K562 (cell line): Measurements from ENCODE around the gene BRD4. TPM values are rescaled to one million over a fixed set of nuclear protein-coding genes. Genes with fewer than 3 reads are reported as not detected.

Experiments used
- ETS2 ChIP-seq: IDR thresholded peaks from 2 replicates; pipeline ENCODE4 v1.6.1; 2016; ENCODE audit warnings: borderline replicate concordance, missing genetic modification characterization, mild to moderate bottlenecking, moderate library complexity, missing compliant biosample characterization; ENCODE audit not compliant: poor library complexity, severe bottlenecking
- ETV5 ChIP-seq: sonication (generic); formaldehyde crosslinking; IDR thresholded peaks from 2 replicates; pipeline ENCODE4 v1.4.0; 2020; ENCODE audit warnings: low read depth, mild to moderate bottlenecking, missing genetic modification reagents
- FOXM1 ChIP-seq, 2 experiments: fragments of 450-650 bp in 1 of 2; sonication (generic) in 1 of 2; formaldehyde crosslinking in 1 of 2; IDR thresholded peaks; 2 replicates each; pipeline versions ENCODE4 v1.6.1 to v1.9.0; 2017 to 2022; ENCODE audit warnings: low read depth in 2 of 2, mild to moderate bottlenecking in 2 of 2, missing genetic modification reagents in 1 of 2, moderate library complexity in 1 of 2
- FUS ChIP-seq: fragments of 200-400 bp; formaldehyde crosslinking; optimal IDR thresholded peaks from 2 replicates; pipeline ENCODE3; 2017; ENCODE audit warnings: low read depth, low read length
- HOXB6 ChIP-seq: fragments of 250-450 bp; sonication (Bioruptor Pico); IDR thresholded peaks from 2 replicates; pipeline ENCODE4 v1.5.1; 2022; ENCODE audit warnings: mild to moderate bottlenecking, borderline replicate concordance
- KAT2B ChIP-seq: IDR thresholded peaks from one replicate; pipeline ENCODE4 v1.6.1; 2012; ENCODE audit warnings: low read depth, mild to moderate bottlenecking, control low read depth, inconsistent platforms, low read length, moderate library complexity
- KDM4B ChIP-seq, 2 experiments: fragments of 450-650 bp in 1 of 2; sonication (generic) in 1 of 2; IDR thresholded peaks; 2 replicates each; pipeline ENCODE4 v1.6.1; 2016 to 2017; ENCODE audit warnings: borderline replicate concordance in 2 of 2, antibody characterized with exemption in 1 of 2, low read depth in 1 of 2, mild to moderate bottlenecking in 1 of 2
- KLF1 ChIP-seq: fragments of 450-650 bp; IDR thresholded peaks from 2 replicates; pipeline ENCODE4 v1.6.1; 2016; ENCODE audit warnings: missing genetic modification characterization, missing compliant biosample characterization
- KLF6 ChIP-seq: fragments of 250-450 bp; sonication (Bioruptor Pico); IDR thresholded peaks from 2 replicates; pipeline ENCODE4 v1.4.0; 2020; ENCODE audit warnings: mild to moderate bottlenecking, moderate library complexity, borderline replicate concordance
- MYBL2 ChIP-seq, 2 experiments: fragments of 450-650 bp in 1 of 2; sonication (generic) in 1 of 2; formaldehyde crosslinking in 1 of 2; IDR thresholded peaks; 2 replicates each; pipeline versions ENCODE4 v1.6.1 to v1.8.1; 2017 to 2022; ENCODE audit warnings: borderline replicate concordance in 1 of 2, inconsistent platforms in 1 of 2, low read depth in 1 of 2, mild to moderate bottlenecking in 1 of 2, missing genetic modification reagents in 1 of 2, moderate library complexity in 1 of 2
- NFRKB ChIP-seq: fragments of 450-650 bp; IDR thresholded peaks from 2 replicates; pipeline ENCODE4 v1.6.1; 2016; ENCODE audit warnings: low read depth
- NONO ChIP-seq, 2 experiments: fragments of 200-400 bp in 1 of 2; fragments of 450-650 bp in 1 of 2; formaldehyde crosslinking in 1 of 2; IDR thresholded peaks; 2 replicates each; pipeline ENCODE4 v1.6.1; 2017; ENCODE audit warnings: low read depth in 2 of 2, mild to moderate bottlenecking in 2 of 2, moderate library complexity in 2 of 2, low read length in 1 of 2
- NR2F6 ChIP-seq: fragments of 450-650 bp; formaldehyde crosslinking; IDR thresholded peaks from 2 replicates; pipeline ENCODE4 v1.4.0; 2020; ENCODE audit warnings: mild to moderate bottlenecking
- PHB ChIP-seq: fragments of 250-450 bp; sonication (Bioruptor Pico); IDR thresholded peaks from 2 replicates; pipeline ENCODE4 v1.5.0; 2021
- SLC30A9 ChIP-seq: fragments of 250-450 bp; sonication (Bioruptor Pico); IDR thresholded peaks from 2 replicates; pipeline ENCODE4 v1.8.0; 2022; ENCODE audit warnings: mild to moderate bottlenecking, moderate library complexity
- ZEB2 ChIP-seq: fragments of 450-650 bp; IDR thresholded peaks from 2 replicates; pipeline ENCODE4 v1.6.1; 2016
- ZFP36 ChIP-seq: fragments of 150-350 bp; IDR thresholded peaks from 2 replicates; pipeline ENCODE4 v1.6.1; 2018; ENCODE audit warnings: low read length, low read depth; ENCODE audit not compliant: partially characterized antibody
- ZNF12 ChIP-seq: sonication (generic); formaldehyde crosslinking; IDR thresholded peaks from 2 replicates; pipeline ENCODE4 v1.4.0; 2020; ENCODE audit warnings: mild to moderate bottlenecking, missing genetic modification reagents
- ZNF436 ChIP-seq: fragments of 250-450, 450-650 bp; sonication (Bioruptor Pico); formaldehyde crosslinking; IDR thresholded peaks from 2 replicates; pipeline ENCODE4 v1.7.0; 2020; ENCODE audit warnings: mild to moderate bottlenecking
- ZNF444 ChIP-seq: fragments of 250-450 bp; sonication (Bioruptor Pico); IDR thresholded peaks from 2 replicates; pipeline ENCODE4 v1.4.0; 2020; ENCODE audit warnings: mild to moderate bottlenecking, moderate library complexity
- ZZZ3 ChIP-seq: fragments of 450-650 bp; IDR thresholded peaks from 2 replicates; pipeline ENCODE4 v1.6.1; 2016; ENCODE audit warnings: antibody characterized with exemption, mild to moderate bottlenecking, moderate library complexity
- polyA plus RNA-seq, 8 experiments: library from polyadenylated mRNA; depleted of rRNA in 4 of 8; stranded (reverse) in 5 of 8; unstranded in 3 of 8; fragments of >200 nt; fragmentation: Nextera tagmentation in 2 of 8; fragmentation: Illumina TruSeq in 1 of 8; extraction: Ambion mirVana in 2 of 8; extraction: Trizol in 1 of 8; gene quantifications; 2 replicates each; pipeline versions ENCODE4 v1.2.1 to v1.2.3, GENCODE V29; 2011 to 2014; ENCODE audit warnings: inconsistent platforms in 1 of 8, missing spikeins in 1 of 8
- total RNA-seq, 7 experiments: library from RNA; depleted of rRNA in 6 of 7; stranded (reverse); fragments of >200 nt in 6 of 7; fragmentation: Illumina TruSeq in 2 of 7; extraction: Trizol in 2 of 7; gene quantifications; 2 replicates each; pipeline versions ENCODE4 v1.2.1 to v1.2.3, GENCODE V29; 2011 to 2021; ENCODE audit warnings: low replicate concordance in 1 of 7
- TF ChIP-seq, protein P1 (sequence below), 2 experiments: fragments of 200-800 bp in 1 of 2; sonication (Bioruptor generic) in 1 of 2; sonication (generic) in 1 of 2; formaldehyde crosslinking in 1 of 2; IDR thresholded peaks in 1 of 2; conservative IDR thresholded peaks in 1 of 2; 2 replicates each; pipeline versions ENCODE4 v1.5.0 to v1.6.1; 2016 to 2020; ENCODE audit warnings: missing compliant biosample characterization in 1 of 2, missing genetic modification characterization in 1 of 2, missing genetic modification reagents in 1 of 2
- TF ChIP-seq, protein P2 (sequence below): fragments of 250-450 bp; sonication (Bioruptor Pico); IDR thresholded peaks from 2 replicates; pipeline ENCODE4 v1.9.0; 2021; ENCODE audit warnings: mild to moderate bottlenecking, inconsistent platforms
- TF ChIP-seq, protein P3 (sequence below): fragments of 250-450 bp; sonication (Bioruptor Pico); IDR thresholded peaks from 2 replicates; pipeline ENCODE4 v1.9.0; 2021; ENCODE audit warnings: mild to moderate bottlenecking

The BRD4 gene
- total and polyA plus RNA-seq, 9 of the 15 experiments (the other 6 are each of a cell fraction or from before 2014, with no cell fraction given), result 1.8 to 105 (median 15.6) TPM

DNA sequence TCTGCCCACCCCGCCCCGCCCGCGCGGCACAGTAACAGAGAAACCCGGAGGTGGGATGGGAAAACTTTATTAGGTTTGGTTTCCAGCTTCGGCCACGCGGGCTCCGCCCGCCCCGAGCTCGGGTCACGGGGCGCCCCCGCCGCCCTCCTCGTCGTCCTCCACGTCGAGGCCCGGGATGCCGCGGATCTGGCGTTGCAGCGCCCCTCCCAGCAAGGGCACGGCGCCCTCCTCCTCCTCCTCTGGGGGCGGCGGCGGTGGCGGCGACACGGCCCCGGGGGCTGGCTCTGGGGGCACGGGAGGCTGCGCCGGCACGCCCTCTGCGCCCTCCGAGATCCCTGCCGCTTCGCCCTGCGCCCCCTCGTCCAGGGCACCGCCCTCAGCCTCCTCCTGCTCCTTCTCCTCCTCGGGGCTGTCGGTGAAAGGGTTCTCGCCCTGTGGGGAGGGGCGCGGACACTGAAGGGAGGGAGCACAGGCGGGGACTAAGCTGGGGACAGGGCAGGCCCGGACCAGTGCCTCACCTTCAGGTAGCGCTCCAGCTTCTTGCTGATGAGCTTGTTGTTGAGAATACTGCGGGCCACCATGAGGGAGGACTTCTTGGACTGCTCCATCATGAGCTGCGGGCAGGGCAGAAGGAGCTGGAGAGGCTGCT lies 47.8 kb upstream of the BRD4 start (continued):
- TF ChIP-seq FOXM1 (IDR thresholded peaks at IDR 0.05; ENCODE audit: low read depth) (no peak), FOXM1 (CRISPR knock-in tag; IDR thresholded peaks at IDR 0.05; ENCODE audit: low read depth) (no peak), KLF1 (tag) (peak; percentile 53; the same call in 1 of the 2 replicates), ZZZ3 (no peak), NONO (IDR thresholded peaks at IDR 0.05; ENCODE audit: low read depth in 2 of 2, low read length in 1 of 2) (peak in 1 of 2 experiments; percentile 56; a peak in 1 of 4 replicates), KLF6 (no peak), KAT2B (no peak), PHB (CRISPR knock-in tag) (no peak), ZNF444 (no peak), ZNF436 (CRISPR knock-in tag) (no peak), HOXB6 (peak; percentile 52; the same call in 1 of the 2 replicates), FUS (no peak), SLC30A9 (CRISPR knock-in tag) (no peak), ETV5 (no peak), ETS2 (tag) (no peak), ZFP36 (no peak), ZEB2 (no peak), NR2F6 (CRISPR knock-in tag) (no peak), NFRKB (no peak), ZNF12 (no peak), KDM4B (IDR thresholded peaks at IDR 0.05; ENCODE audit: borderline replicate concordance in 2 of 2, low read depth in 1 of 2) (0 out of 4 replicates have a peak, but pooled peaks of 1 of the 2 experiments have one; percentile 49), MYBL2 (IDR thresholded peaks at IDR 0.05; ENCODE audit: low read depth) (no peak), MYBL2 (CRISPR knock-in tag; IDR thresholded peaks at IDR 0.05; ENCODE audit: borderline replicate concordance) (no peak)
- TF ChIP-seq, protein P1, sequence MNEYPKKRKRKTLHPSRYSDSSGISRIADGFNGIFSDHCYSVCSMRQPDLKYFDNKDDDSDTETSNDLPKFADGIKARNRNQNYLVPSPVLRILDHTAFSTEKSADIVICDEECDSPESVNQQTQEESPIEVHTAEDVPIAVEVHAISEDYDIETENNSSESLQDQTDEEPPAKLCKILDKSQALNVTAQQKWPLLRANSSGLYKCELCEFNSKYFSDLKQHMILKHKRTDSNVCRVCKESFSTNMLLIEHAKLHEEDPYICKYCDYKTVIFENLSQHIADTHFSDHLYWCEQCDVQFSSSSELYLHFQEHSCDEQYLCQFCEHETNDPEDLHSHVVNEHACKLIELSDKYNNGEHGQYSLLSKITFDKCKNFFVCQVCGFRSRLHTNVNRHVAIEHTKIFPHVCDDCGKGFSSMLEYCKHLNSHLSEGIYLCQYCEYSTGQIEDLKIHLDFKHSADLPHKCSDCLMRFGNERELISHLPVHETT (CRISPR knock-in tag; conservative IDR thresholded peaks at IDR 0.05 in 1 of 2, IDR thresholded peaks at IDR 0.05 in 1 of 2), result peak in 1 of 2 experiments; percentile 73; a peak in 1 of 4 replicates
- TF ChIP-seq, protein P2, sequence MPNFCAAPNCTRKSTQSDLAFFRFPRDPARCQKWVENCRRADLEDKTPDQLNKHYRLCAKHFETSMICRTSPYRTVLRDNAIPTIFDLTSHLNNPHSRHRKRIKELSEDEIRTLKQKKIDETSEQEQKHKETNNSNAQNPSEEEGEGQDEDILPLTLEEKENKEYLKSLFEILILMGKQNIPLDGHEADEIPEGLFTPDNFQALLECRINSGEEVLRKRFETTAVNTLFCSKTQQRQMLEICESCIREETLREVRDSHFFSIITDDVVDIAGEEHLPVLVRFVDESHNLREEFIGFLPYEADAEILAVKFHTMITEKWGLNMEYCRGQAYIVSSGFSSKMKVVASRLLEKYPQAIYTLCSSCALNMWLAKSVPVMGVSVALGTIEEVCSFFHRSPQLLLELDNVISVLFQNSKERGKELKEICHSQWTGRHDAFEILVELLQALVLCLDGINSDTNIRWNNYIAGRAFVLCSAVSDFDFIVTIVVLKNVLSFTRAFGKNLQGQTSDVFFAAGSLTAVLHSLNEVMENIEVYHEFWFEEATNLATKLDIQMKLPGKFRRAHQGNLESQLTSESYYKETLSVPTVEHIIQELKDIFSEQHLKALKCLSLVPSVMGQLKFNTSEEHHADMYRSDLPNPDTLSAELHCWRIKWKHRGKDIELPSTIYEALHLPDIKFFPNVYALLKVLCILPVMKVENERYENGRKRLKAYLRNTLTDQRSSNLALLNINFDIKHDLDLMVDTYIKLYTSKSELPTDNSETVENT, result peak; percentile 12; the same call in 1 of the 2 replicates
- TF ChIP-seq, protein P3, sequence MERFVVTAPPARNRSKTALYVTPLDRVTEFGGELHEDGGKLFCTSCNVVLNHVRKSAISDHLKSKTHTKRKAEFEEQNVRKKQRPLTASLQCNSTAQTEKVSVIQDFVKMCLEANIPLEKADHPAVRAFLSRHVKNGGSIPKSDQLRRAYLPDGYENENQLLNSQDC, result no peak
